Right lobe of liver (tissue), 4 donors: ENCODE results near the gene EPB41L3.

Experiments used
- CTCF ChIP-seq, 4 donors: fragments of 200-600 bp in 3 of 4; fragments of 450-650 bp in 1 of 4; IDR thresholded peaks; one replicate each; pipeline versions ENCODE4 v1.5.1 to v1.8.0; 2016 to 2022; ENCODE audit warnings: antibody characterized with exemption in 4 of 4, mild to moderate bottlenecking in 2 of 4
- POLR2A ChIP-seq: fragments of 450-650 bp; IDR thresholded peaks from one replicate; pipeline ENCODE4 v1.6.1; 2017; ENCODE audit warnings: antibody characterized with exemption, mild to moderate bottlenecking
- donor health status: DM: no; HTN: no; CAD: no.
- donor health status: DM: no; HTN: no; CAD: no.
- donor health status: DM: no; HTN: yes; CAD: no.

DNA sequence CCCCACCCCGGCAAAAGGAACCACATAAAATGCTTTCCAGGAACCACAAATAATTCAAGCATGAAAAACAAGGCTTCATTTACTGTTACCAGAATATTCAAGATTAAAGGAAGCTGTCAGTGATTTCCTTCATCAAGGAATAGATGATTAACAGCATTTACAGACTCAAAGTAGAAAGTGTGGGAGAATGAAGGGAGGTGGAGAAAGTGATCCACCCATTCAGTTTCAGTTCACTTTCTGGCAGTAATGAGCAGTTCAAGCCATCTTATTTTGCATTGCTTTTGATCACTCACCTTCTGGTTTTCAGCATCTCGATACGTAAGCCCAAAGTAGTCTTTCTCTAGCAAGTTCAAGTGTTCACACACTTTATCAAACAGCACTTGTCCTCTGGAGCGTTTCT, 99.0 kb downstream of the EPB41L3 start:
- TF ChIP-seq CTCF (IDR thresholded peaks at IDR 0.05): no peak
- TF ChIP-seq POLR2A: no peak
